Fibroblast of skin of right quadriceps (primary cell): ENCODE results near the gene FAM227A.
"Not testable (repeated sequence)": the region's sequence is repeated elsewhere in the genome, so short reads cannot be mapped to it uniquely, and the experiment has no call there.

Experiments used
- DNase-seq: peaks from one replicate; pipeline ENCODE4 v3.0.0-alpha.2; 2013

Gene FAM227A

DNA sequence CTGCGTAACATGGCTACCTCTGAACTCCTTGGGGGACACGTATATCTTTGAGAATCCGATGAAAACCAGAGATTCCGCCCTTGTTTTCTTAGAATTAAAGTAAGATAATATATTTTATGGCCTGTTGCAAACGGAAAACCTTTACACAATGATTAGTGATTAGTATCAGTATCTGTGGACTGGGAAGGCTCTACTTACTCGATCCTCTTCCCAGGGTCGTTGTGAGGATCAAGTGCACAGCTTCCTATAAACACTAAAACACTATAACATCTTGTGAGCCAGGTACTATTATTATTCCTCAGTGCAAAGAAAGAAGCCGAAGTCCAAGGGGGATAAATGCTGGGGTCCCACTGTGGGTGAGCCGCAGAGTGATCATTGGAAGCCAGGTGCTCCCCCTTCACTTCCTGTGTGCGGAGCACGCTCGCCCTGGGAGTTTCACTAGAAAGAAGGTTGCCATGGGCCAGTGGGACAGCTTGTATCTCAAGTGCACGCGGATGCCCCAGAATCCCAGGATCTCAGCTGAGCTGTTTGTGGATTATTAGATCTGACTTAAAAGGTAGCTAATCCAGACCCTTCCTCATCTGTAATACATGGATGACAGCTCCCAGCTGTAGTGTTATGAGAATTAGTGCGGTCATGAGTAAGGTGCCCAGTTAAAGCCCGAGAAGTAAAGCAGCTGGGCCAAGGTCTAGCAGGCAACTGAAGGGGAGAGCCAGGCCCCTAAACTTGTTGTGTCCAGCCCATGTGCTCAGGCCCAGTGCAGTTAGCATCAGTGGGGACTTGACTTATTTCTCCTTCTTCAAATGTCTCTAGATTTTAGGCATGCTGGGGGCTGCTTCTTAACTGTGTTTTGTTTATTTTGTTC, 1.1 kb upstream of the FAM227A start:
- DNase-seq, result peak; percentile 10

- peak; percentile 20 for DNase-seq
Observed at GRCh38 chr22:38655519-38656255, 505 bp downstream of the FAM227A start.

DNA sequence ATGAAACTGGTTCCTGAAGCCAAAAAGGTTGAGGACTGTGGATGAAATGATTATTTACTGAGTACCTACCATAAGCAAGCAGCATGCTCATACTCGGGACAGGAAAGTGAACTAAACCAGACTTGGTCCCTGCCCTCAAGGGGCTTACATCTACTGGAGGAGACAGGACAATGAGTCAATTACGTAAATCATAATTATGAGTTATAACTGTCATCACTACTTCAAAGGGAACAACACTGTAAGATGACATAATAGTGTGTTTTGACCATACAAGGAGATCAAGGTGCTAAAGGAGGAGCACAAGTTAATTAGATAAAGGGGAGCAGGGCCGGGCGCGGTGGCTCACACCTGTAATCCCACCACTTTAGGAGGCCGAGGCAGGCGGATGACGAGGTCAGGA, 2.5 kb downstream of the FAM227A start:
- DNase-seq, result peak; percentile 8

DNA sequence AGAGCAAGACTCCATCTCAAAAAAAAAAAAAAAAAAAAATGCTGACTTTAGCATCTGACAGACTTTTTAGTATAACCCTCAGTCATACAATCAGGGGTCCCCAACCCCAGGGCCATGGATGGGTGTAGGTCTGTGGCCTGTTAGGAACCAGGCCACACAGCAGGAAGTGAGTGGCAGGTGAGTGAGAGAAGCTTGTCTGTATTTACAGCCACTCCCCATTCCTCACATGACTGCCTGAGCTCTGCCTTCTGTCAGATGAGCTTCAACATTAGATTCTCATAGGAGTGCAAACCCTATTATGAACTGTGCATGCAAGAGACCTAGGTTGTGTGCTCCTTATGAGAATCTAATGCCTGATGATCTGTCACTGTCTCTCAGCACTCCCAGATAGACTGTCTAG, 3.3 kb downstream of the FAM227A start:
- DNase-seq, result no peak

DNA sequence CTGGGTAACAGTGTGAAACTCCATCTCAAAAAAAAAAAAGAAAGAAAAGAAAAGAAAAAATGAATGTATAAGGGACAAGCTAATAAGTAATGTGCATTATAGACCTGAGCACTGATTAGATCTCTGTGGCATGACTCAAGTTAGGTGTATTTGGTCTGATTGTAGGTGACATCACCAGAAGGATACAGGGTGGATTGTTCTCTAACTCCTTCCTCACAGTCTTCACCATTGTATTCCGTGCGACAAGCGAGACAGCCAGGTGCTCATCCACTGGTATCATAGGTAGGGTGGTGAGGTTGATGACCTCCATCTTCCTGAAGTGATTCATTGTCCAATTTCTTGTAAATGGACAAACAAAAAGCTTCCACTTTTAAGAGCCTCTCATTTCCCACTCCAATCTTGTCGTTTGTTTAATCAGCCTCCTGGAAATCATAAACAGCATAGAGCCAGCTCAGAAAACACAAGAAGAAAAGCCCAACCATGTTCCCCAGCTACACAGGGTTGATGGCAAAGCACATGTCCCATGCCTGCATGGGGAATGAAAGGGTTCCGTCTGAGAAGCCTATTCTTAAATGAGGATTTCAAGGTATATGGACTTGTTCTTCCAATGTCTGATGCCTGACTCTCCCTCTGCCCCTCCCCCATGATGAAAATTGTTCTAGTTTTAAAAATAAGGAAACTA, 6.2 kb downstream of the FAM227A start:
- DNase-seq, result no peak

- DNase-seq, result no peak
Observed at GRCh38 chr22:38645430-38645829, 10.8 kb downstream of the FAM227A start.

GRCh38 chr22:38644245-38644644, 11.9 kb downstream of the FAM227A start:
- not testable (repeated sequence) for DNase-seq

GRCh38 chr22:38641476-38642040, 14.6 kb downstream of the FAM227A start:
- DNase-seq, result no peak

- DNase-seq, result no peak
Observed at GRCh38 chr22:38638728-38639127, 17.5 kb downstream of the FAM227A start.

GRCh38 chr22:38638216-38638615, 18.0 kb downstream of the FAM227A start:
- DNase-seq, result no peak

DNA sequence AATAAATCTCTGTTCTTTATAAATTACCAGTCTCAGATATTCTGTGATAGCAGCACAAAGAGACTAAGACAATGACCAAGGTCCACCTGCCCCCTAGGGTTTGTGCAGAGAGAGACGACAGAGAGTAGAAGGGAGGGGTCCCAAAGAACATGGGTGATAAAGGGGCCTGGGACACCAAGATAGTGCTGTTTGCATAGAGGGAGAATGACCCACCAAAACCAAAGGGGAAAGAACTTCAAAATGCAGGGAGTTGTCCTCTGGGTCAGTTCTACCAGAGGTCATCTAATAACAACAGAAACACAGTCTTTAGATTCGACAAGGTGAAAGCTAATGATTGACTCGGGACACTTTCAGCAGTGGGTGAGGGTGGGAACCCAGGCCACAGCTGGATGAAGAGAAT, 23.7 kb downstream of the FAM227A start:
- DNase-seq, result no peak

DNA sequence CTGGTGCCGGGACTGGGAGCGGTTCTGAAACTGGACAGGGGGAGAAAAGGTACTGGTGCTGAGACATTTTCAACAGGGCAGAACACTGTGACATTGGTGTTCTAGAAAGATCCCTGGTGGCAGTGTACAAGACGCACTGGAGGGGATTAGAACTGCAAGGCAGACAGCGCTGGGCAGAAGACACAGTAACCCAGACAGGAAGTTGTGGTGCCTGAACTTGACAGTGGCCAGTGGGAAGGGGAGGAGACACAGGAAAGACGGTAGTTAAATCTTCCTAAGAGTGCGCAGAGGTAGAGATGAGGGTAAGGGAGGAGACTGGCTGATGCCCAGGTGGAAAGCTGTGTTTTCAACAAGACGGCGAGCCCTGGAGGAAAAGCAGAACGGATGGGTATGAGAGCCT, 24.5 kb downstream of the FAM227A start:
- no peak for DNase-seq

- no peak for DNase-seq
Observed at GRCh38 chr22:38629108-38629507, 27.1 kb downstream of the FAM227A start.

DNA sequence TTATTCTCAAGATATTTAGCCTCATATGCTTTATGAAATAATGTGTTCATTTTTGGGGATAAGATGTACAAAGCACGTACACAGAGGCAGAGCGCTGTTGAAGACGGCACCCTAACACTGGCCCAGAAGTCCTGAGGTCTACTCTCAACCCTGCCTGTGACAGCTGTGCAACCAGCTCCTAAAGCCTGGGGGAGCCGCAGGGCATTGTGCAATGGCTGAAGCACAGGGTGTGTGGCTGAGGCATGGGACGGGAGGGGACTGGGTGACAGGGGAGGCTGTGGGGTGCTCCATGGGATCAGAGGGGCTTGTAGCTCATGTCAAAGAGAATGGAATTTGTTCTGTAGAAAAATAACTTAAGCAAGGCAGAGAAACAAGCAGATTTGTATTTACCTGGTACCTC, 27.7 kb downstream of the FAM227A start:
- DNase-seq, result no peak

DNA sequence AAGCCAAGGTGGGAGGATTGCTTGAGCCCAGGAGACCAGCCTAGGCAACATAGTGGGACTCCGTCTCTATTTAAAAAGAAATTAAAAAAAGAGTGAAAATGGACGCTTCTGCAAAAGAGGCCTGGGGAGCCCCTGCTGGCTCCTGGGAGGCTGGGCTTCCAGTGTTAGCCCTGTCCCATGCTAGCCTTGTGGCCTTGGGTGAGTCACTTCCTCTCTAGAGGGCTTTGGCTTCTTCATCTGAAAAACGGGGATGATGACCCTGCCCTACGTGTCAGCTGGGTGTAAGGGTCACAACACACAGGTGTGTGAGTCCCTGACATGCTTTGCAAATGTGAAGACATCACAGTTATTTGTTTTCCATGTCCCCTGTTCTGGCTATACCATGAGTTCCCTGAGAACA, 32.8 kb downstream of the FAM227A start:
- no peak for DNase-seq

DNA sequence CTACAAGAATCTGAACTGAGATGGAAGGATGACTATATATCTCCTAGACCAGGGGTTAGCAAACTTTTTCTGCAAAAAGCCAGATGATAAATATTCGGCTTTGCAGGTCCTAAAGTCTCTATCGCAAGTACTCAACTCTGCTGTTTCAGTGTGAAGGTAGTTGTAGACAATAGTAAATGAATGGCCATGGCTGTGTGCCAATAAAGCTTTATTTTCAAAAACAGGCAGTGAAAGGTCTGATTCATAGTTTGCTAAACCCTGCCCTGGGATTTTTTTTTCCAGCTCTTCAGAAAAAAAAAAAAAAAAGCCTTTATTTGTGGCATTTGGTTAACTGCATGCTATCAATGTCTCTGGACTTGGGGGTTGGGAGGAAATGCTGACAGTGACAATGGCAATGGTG, 37.5 kb downstream of the FAM227A start:
- DNase-seq, result no peak

GRCh38 chr22:38618258-38618657, 37.9 kb downstream of the FAM227A start:
- DNase-seq, result no peak

GRCh38 chr22:38615064-38615405, 41.2 kb downstream of the FAM227A start:
- not testable (repeated sequence) for DNase-seq

DNA sequence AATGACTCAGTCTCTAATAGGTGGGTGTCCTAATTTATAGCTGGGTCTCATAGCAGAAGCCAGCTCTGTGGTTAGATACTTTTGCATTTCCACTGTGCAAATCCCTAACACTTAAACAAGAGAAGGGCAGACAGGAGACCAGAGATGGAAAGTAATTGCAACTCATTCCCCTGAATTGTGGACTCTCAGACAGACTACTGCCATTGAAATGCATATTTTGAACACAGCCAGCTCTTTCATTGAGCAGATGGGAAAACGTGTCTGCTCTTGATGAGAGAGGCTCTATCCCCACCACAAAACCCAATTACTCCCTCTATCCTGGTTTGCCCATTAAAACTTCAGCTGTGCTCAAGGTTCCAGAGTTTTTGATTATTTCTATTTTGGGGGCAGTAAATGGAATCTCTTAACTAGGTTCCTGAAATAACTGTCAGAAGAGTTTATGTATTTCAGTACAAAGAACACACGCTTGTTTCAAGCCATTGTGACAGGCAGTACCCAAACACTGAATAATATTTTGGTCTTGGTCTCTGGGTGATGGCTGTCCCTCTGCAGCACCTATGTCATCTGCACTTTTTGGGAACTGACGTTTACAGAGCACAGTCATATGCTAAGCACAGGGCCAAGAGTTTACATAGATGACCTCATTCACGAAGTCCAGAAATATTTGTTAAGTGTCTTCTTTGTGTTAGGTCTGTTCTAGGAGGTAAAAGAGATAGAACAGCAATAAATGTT, 41.7 kb downstream of the FAM227A start:
- DNase-seq, result no peak

GRCh38 chr22:38613588-38613987, 42.6 kb downstream of the FAM227A start:
- DNase-seq, result no peak

DNA sequence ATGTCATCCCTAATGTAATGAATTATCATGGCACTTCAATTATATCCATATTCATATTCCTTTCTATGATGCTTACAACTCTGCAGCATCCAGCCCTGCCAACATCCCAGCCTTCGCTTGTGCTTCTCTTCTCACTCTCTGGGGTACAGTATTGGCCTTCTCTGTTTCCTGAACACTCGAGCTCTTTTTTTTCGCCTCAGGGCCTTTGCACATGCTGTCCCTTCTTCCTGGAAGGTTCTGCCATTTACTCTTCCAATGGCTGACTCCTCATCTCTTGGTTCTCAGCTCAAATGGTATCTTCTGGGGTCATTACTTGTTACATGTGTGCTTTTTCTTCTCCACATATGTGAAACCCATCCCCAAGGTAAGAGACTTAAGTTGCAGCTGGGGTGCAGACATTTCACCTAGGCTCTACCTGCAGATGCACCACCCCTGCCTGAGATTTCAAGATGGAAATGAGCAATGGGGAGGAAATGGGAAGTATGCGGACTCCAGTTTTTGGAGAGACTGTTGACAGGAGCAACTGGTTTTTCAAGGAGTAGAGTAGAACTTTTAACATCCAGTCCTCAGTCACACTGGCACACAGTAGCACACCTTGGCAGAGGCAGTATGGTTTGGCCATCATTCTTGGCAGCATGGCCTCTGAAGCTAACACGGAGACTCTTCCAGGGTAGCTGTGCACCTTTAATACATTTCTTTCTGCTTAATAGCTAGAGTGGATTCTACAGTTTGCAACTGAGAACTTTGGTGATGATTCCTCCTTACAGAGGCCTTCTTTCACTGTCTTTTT, 43.8 kb downstream of the FAM227A start:
- DNase-seq, result no peak

GRCh38 chr22:38611559-38611958, 44.6 kb downstream of the FAM227A start:
- no peak for DNase-seq
